Stimulated activated CD8-positive, alpha-beta memory T cell treated with anti-CD3 and anti-CD28 coated beads, Interleukin-12 subunit alpha, Interleukin-12 subunit beta, amount 100 ng/mL, for 24 hours (primary cell): Measurements from ENCODE around the gene CLDN9.

ENCODE experiments used
- DNase-seq: peaks from one replicate; pipeline ENCODE4 v3.0.0-alpha.2; 2020; ENCODE audit errors: extremely low read depth

CLDN9 gene

GRCh38 chr16:3017794-3018506, 5.2 kb downstream of the CLDN9 start, which contains the start of gene CLDN6:
CLDN6 (minus strand) TSS chr16:3018183; CDS start chr16:3016021, 2,162 bp downstream.
- no peak for DNase-seq

DNA sequence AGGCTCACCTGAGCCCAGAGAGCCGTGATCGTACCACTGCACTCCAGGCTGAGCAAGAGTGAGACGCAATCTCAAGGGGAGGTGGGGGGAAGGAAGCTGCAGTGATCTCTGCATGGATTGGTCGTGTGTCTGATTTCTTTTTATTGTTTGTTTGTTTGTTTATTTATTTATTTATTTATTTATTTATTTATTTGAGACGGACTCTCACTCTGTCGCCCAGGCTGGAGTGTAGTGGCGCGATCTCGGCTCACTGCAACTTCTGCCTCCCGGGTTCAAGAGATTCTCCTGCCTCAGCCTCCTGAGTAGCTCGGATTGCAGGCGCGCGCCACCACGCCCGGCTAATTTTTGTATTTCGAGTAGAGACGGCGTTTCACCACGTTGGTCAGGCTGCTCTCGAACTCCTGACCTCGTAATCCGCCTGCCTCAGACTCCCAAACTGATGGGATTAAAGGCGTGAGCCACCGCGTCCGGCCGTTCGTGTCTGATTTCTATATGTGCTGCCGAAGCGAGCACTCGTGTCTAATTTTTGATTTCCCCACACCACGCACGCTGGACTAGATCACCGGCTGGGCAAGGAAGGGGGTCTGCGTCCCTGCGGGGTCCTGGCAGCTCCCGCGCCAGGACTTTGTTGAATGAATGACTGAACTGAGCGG, 7.0 kb downstream of the CLDN9 start:
- no peak for DNase-seq

GRCh38 chr16:3020247-3020603, 7.5 kb downstream of the CLDN9 start, which contains the start of gene TNFRSF12A:
TNFRSF12A (plus strand) TSS chr16:3020368; CDS start chr16:3020398, 30 bp downstream.
- no peak for DNase-seq

DNA sequence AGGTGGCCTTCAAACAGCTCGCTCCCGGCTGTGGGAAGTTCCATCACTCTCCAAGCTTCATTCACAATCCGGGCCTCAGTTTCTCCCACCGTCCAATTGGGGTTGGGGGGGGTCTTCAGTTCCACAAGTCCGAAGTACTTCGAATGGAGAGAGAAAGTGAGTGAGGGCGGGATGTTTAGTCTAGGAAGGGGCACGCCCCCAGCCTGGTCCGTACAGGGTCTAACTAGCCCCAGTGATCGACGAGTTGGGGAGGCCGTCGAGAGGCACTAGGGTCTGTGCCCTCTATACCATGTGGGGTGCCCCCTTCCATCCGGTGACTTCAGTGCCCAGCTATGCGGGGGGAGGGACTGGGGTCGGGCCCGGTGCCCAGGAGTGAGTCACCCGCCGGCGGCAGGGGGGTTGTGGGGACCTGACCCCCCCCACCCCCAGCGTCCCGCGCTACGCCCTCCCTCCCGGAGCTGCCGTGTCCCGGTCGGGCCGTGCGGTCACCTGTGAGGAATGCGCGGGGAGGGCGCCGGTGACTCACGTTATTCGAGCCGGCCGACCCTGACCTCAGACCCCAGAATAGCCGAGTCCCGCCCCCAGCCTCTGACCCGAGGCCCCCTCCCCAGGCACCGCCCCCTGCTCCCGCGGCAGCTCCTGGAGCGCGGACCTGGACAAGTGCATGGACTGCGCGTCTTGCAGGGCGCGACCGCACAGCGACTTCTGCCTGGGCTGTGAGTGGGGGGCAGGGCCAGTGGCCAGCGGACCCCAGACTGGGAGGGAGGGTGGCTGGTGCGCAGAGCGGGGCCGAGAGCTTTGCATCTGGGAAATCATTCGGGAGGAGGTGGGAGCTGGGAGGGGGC, 8.1 kb downstream of the CLDN9 start:
- no peak for DNase-seq

GRCh38 chr16:3021449-3022207, 8.9 kb downstream of the CLDN9 start:
- peak; percentile 64 for DNase-seq

- DNase-seq = peak; percentile 82
Observed at GRCh38 chr16:3022208-3022683, 9.5 kb downstream of the CLDN9 start.

- no peak for DNase-seq
Observed at GRCh38 chr16:3022684-3023414, 10.1 kb downstream of the CLDN9 start.

DNA sequence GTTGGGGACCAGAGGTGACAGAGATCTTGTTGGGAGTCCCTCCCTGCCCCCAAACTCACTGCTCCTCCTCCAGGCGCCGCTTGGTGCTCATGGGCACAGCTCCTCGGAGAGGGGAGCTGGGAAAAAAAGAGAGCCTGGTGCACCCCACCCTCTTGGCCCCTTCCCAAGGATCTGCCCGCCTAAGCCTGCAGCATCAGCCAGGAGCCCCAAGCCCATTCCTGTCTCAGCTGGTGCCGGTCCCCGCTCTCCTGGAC, 10.6 kb downstream of the CLDN9 start:
- no peak for DNase-seq

GRCh38 chr16:3023669-3024478, 11.2 kb downstream of the CLDN9 start, which contains the start of the genes HCFC1R1 and THOC6:
HCFC1R1 (minus strand) TSS chr16:3023942; CDS start chr16:3023941, 1 bp downstream.
THOC6 (plus strand) TSS chr16:3024035; CDS start chr16:3024327, 292 bp downstream.
- peak; percentile 85 for DNase-seq

GRCh38 chr16:3025032-3026002, 12.6 kb downstream of the CLDN9 start:
- no peak for DNase-seq

DNA sequence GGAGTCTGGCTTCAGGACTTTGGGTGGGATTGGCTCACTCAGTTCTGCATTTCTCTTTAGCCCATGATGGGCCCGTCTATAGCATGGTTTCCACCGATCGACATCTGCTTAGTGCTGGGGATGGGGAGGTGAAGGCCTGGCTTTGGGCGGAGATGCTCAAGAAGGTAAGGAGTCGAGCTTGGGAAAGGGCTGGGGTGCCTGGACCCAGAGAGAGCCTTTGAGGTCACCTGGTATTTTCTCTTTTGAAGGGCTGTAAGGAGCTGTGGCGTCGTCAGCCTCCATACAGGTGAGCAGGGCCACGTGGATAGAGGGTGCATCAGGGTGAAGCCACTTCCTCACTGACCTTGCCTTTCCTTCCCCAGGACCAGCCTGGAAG, 13.3 kb downstream of the CLDN9 start:
- DNase-seq = no peak

DNA sequence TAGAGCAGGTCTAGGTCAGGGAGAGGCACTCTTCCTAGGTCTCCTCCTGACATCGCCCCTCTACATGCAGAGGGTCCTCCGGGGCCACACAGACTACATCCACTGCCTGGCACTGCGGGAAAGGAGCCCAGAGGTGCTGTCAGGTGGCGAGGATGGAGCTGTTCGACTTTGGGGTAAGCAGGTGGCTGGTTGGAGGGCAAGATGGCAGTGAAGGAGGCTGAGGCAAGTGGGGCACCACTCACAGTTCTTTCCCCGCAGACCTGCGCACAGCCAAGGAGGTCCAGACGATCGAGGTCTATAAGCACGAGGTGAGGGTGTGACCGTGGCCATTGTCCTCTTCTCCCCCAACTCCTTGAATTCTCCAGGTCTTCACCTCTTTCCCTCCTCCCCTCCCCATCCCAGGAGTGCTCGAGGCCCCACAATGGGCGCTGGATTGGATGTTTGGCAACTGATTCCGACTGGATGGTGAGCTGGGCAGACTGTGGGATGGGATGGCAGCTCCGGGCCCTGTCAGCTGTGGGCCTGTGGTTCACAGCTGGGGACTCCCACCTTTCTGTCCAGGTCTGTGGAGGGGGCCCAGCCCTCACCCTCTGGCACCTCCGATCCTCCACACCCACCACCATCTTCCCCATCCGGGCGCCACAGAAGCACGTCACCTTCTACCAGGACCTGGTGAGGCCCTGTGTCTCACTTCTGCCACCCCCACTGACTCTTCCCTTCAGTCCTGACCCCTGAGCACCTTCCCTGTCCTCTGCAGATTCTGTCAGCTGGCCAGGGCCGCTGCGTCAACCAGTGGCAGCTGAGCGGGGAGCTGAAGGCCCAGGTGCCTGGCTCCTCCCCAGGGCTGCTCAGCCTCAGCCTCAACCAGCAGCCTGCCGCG, 14.1 kb downstream of the CLDN9 start:
- no peak for DNase-seq

DNA sequence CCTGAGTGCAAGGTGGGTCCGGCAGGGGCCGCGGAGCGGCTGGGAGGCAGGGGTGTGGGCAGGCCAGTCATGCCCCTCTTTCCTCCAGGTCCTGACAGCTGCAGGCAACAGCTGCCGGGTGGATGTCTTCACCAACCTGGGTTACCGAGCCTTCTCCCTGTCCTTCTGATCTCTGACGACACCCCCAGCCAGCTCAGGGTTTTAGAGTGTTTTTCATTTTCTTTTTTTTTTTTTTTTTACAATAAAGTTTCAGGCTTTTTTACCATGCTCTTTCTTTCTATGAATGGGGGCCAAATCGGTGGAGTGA, 14.7 kb downstream of the CLDN9 start:
- DNase-seq = no peak

DNA sequence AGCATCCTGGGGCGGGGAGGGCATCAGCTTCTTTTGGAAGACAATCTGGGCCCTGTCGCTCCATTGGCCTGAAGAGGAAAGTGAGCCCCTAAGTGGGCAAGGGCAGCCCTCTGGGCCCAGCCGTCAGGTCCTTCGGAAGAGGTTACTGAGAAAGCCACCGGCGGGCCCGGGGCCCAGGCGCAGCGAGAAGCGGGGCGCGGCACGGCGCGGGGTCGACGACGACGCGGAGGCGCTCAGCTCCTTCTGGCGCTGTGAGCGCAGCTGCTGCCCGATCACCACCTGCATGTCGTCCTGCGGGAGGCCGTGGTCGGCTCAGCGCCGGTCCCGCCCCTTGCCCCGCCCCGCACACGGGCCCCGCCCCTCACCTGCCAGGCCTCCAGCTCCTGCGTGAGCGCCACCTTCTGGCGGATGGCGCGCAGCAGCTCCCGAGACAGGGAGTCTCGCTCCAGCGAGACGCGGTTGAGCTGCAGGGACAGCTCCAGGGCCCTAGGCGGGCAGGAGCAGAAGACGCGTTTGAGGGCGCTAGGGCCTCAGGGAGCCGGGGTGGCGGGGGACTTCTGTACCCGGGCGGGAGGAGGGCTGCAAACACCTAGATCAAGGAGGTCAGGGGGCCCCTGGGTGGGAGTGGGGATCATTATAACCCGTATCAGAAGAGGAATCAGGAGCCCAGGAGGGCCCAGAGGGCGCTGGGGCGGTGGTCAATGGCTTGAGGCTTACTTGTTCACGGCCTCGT, 15.4 kb downstream of the CLDN9 start:
- DNase-seq = peak; percentile 64

DNA sequence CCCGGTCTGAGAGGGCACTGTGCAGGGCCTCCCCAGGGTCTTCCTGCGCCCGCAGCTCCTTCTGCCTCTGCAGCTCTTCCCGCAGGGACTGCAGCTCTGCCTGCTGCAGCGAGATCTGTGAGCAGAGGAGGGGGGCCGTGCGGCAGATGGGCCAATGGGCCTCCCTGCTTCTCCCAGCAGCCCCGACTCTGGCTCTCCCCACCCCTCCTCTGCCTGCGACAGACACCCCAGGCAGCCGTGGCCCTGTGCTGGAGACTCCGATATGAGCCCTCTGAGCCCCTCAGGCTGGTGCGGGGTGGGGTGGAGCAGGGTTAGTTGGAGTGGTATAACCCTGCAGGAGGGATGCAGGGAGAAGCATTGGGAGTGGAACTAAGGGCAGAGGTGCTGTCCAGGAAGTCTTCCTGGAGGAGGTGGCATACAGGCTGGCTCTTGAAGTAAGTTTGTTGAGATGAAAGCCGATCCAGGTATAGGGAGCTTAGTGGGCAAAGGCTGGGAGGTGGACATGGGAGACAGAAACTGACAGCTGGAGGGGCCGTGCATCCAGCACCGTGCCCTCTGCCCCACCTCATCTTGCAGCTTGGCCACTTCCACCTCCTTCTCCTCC, 16.1 kb downstream of the CLDN9 start:
- DNase-seq = no peak

DNA sequence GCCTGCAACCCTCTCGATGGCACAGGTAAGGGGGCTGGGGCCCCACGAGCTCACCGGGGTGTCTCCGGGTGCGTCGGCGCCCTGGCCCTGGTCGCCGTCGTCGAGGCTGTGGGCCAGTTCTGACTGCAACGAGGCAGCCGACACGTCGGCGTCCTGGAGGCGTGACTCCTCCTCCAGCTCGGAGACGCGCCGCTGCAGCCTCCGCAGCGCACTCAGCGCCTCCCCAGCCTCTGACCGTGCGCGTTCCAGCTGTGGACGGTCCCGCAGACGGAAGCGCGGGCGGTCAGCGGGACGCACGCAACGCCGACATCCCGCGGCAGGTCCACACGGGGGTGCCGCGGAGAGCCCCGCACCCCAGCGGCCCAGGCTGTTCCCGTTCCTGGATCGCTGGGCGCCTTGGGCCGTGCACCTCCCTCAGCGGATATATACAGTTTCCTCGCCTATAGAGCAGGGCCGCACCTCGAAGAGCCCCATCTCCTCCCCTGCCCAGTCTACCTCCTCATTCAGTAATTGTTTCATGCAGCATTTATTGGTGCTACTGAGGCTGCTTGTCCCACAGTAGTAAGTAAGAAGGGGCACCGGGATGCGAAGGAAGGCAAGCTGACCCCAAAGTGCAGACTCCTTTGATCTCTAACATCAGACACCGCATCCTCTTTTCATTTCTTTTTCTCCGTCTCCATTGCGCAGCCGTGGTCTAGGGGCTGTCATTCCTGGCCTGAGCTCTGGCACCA, 16.9 kb downstream of the CLDN9 start:
- no peak for DNase-seq
